K562 (cell line): ENCODE measurements around the gene APC2. TPM values are rescaled to one million over a fixed set of nuclear protein-coding genes. Genes with fewer than 3 reads are reported as not detected.

Experiments
- ATF1 ChIP-seq, 2 experiments: fragments of 450-650 bp in 1 of 2; IDR thresholded peaks; 2 replicates each; pipeline ENCODE4 v1.6.1; 2016; ENCODE audit warnings: missing compliant biosample characterization in 1 of 2, missing genetic modification characterization in 1 of 2
- CHD2 ChIP-seq: IDR thresholded peaks from 2 replicates; pipeline ENCODE4 v1.6.1; 2011; ENCODE audit warnings: low read depth, low read length
- CXXC5 ChIP-seq: fragments of 250-450 bp; sonication (Bioruptor Pico); IDR thresholded peaks from 2 replicates; pipeline ENCODE4 v1.8.0; 2022; ENCODE audit warnings: inconsistent platforms, mild to moderate bottlenecking, moderate library complexity
- E2F3 ChIP-seq: fragments of 250-450 bp; sonication (Bioruptor Pico); IDR thresholded peaks from 2 replicates; pipeline ENCODE4 v1.4.0; 2020; ENCODE audit warnings: mild to moderate bottlenecking
- ESRRA ChIP-seq: fragments of 450-650 bp; IDR thresholded peaks from 2 replicates; pipeline ENCODE4 v1.6.1; 2014; ENCODE audit warnings: low read depth, mild to moderate bottlenecking, moderate library complexity, borderline replicate concordance
- GABPB1 ChIP-seq: sonication (generic); formaldehyde crosslinking; IDR thresholded peaks from 2 replicates; pipeline ENCODE4 v1.8.0; 2022; ENCODE audit warnings: mild to moderate bottlenecking, missing genetic modification reagents
- HDAC1 ChIP-seq, 2 experiments: fragments of 450-650 bp; IDR thresholded peaks; 2 replicates each; pipeline ENCODE4 v1.6.1; 2016 to 2017; ENCODE audit warnings: inconsistent platforms in 1 of 2, mild to moderate bottlenecking in 1 of 2, moderate library complexity in 1 of 2
- HDAC2 ChIP-seq: fragments of 450-650 bp; IDR thresholded peaks from 2 replicates; pipeline ENCODE4 v1.6.1; 2016; ENCODE audit warnings: mild to moderate bottlenecking
- HMGN3 ChIP-seq: IDR thresholded peaks from 2 replicates; pipeline ENCODE4 v1.6.1; 2011; ENCODE audit warnings: borderline replicate concordance, low read depth, mild to moderate bottlenecking, mixed read lengths, low read length; ENCODE audit not compliant: insufficient read length; ENCODE audit errors: extremely low read depth
- HSF4 ChIP-seq: fragments of 250-450 bp; sonication (Bioruptor Pico); IDR thresholded peaks from 2 replicates; pipeline ENCODE4 v2.1.2; 2022; ENCODE audit warnings: mild to moderate bottlenecking, moderate library complexity, borderline replicate concordance
- NFE2 ChIP-seq: IDR thresholded peaks from 2 replicates; pipeline ENCODE4 v1.6.1; 2014; ENCODE audit warnings: antibody characterized with exemption, low read depth
- POLR2A ChIP-seq: fragments of 450-650 bp; conservative IDR thresholded peaks from 2 replicates; pipeline ENCODE4 v1.6.1; 2016
- POLR2AphosphoS2 ChIP-seq: IDR thresholded peaks from 2 replicates; pipeline ENCODE4 v1.6.1; 2012; ENCODE audit warnings: low read length, improper control_type of control experiment
- POLR2B ChIP-seq: fragments of 450-650 bp; IDR thresholded peaks from 2 replicates; pipeline ENCODE4 v1.6.1; 2018; ENCODE audit warnings: low read depth; ENCODE audit not compliant: partially characterized antibody
- POLR2G ChIP-seq: fragments of 200-400 bp; formaldehyde crosslinking; IDR thresholded peaks from 2 replicates; pipeline ENCODE4 v1.6.1; 2017; ENCODE audit warnings: low read depth, mild to moderate bottlenecking, antibody characterized with exemption, low read length, moderate library complexity
- RBM22 ChIP-seq: fragments of 200-400 bp; formaldehyde crosslinking; IDR thresholded peaks from 2 replicates; pipeline ENCODE4 v1.6.1; 2018; ENCODE audit warnings: low read length, low read depth; ENCODE audit not compliant: poor library complexity, severe bottlenecking
- SETDB1 ChIP-seq: IDR thresholded peaks from one replicate; pipeline ENCODE4 v1.6.1; 2012; ENCODE audit warnings: low read length, control low read depth, inconsistent platforms
- TFE3 ChIP-seq: fragments of 450-650 bp; formaldehyde crosslinking; IDR thresholded peaks from 2 replicates; pipeline ENCODE4 v1.4.0; 2020; ENCODE audit warnings: mild to moderate bottlenecking, mixed read lengths
- THAP7 ChIP-seq: fragments of 250-450 bp; sonication (Bioruptor Pico); IDR thresholded peaks from 2 replicates; pipeline ENCODE4 v1.5.0; 2021
- TOE1 ChIP-seq, 2 experiments: fragments of 450-650 bp in 1 of 2; sonication (generic) in 1 of 2; formaldehyde crosslinking in 1 of 2; IDR thresholded peaks; 2 replicates each; pipeline versions ENCODE4 v1.7.1 to v1.8.0; 2016 to 2022; ENCODE audit warnings: borderline replicate concordance in 2 of 2, mild to moderate bottlenecking in 2 of 2, antibody characterized with exemption in 1 of 2, inconsistent platforms in 1 of 2, low read depth in 1 of 2, missing genetic modification reagents in 1 of 2, moderate library complexity in 1 of 2
- XRCC5 ChIP-seq: fragments of 200-400 bp; formaldehyde crosslinking; IDR thresholded peaks from 2 replicates; pipeline ENCODE4 v1.6.1; 2017; ENCODE audit warnings: low read depth, mild to moderate bottlenecking, low read length
- ZBTB26 ChIP-seq: fragments of 450-650 bp; formaldehyde crosslinking; IDR thresholded peaks from 2 replicates; pipeline ENCODE4 v1.4.0; 2022; ENCODE audit warnings: missing genetic modification characterization
- ZNF280B ChIP-seq: fragments of 250-450 bp; sonication (Bioruptor Pico); IDR thresholded peaks from 2 replicates; pipeline ENCODE4 v1.5.1; 2021; ENCODE audit warnings: mild to moderate bottlenecking
- polyA plus RNA-seq, 8 experiments: library from polyadenylated mRNA; depleted of rRNA in 4 of 8; stranded (reverse) in 5 of 8; unstranded in 3 of 8; fragments of >200 nt; fragmentation: Nextera tagmentation in 2 of 8; fragmentation: Illumina TruSeq in 1 of 8; extraction: Ambion mirVana in 2 of 8; extraction: Trizol in 1 of 8; gene quantifications; 2 replicates each; pipeline versions ENCODE4 v1.2.1 to v1.2.3, GENCODE V29; 2011 to 2014; ENCODE audit warnings: inconsistent platforms in 1 of 8, missing spikeins in 1 of 8
- total RNA-seq, 7 experiments: library from RNA; depleted of rRNA in 6 of 7; stranded (reverse); fragments of >200 nt in 6 of 7; fragmentation: Illumina TruSeq in 2 of 7; extraction: Trizol in 2 of 7; gene quantifications; 2 replicates each; pipeline versions ENCODE4 v1.2.1 to v1.2.3, GENCODE V29; 2011 to 2021; ENCODE audit warnings: low replicate concordance in 1 of 7

The APC2 gene
- total and polyA plus RNA-seq, 9 of the 15 experiments (the other 6 are each of a cell fraction or from before 2014, with no cell fraction given): 0.01 to 0.40 (median 0.05) TPM; not detected in 3

- TF ChIP-seq TFE3 (CRISPR knock-in tag) (no peak), ATF1 (CRISPR knock-in tag; IDR thresholded peaks at IDR 0.05) (no peak), ATF1 (tag; IDR thresholded peaks at IDR 0.05) (peak; percentile 14; the same call in 1 of the 2 replicates), THAP7 (CRISPR knock-in tag) (no peak), HSF4 (CRISPR knock-in tag) (no peak), HMGN3 (peak; percentile 74), ESRRA (no peak; the same call in 1 of the 2 replicates), ZBTB26 (peak; percentile 68; the same call in 1 of the 2 replicates), CXXC5 (CRISPR knock-in tag) (0 out of 2 replicates have a peak, but pooled peaks have one; percentile 24), POLR2A (peak; percentile 60; the same call in 1 of the 2 replicates), RBM22 (peak; percentile 92), CHD2 (no peak), E2F3 (CRISPR knock-in tag) (no peak), NFE2 (no peak), POLR2G (peak; percentile 88), POLR2AphosphoS2 (peak; percentile 79; the same call in 1 of the 2 replicates), HDAC2 (no peak), TOE1 (IDR thresholded peaks at IDR 0.05; ENCODE audit: borderline replicate concordance) (peak; percentile 33; the same call in 1 of the 2 replicates), TOE1 (CRISPR knock-in tag; IDR thresholded peaks at IDR 0.05; ENCODE audit: borderline replicate concordance, low read depth) (no peak), ZNF280B (CRISPR knock-in tag) (no peak), SETDB1 (no peak), XRCC5 (0 out of 2 replicates have a peak, but pooled peaks have one; percentile 21), POLR2B (peak; percentile 73), GABPB1 (CRISPR knock-in tag) (peak; percentile 45; the same call in 1 of the 2 replicates), HDAC1 (IDR thresholded peaks at IDR 0.05) (no peak)
These were observed 5.6 kb downstream of the APC2 start (continued) for GRCh38 chr19:1455336-1456120.
